ENCODE data around the gene MAST4.
A peak's percentile ranks its signal among the peaks of the same experiment; 100 is the strongest.

The MAST4 gene

DNA sequence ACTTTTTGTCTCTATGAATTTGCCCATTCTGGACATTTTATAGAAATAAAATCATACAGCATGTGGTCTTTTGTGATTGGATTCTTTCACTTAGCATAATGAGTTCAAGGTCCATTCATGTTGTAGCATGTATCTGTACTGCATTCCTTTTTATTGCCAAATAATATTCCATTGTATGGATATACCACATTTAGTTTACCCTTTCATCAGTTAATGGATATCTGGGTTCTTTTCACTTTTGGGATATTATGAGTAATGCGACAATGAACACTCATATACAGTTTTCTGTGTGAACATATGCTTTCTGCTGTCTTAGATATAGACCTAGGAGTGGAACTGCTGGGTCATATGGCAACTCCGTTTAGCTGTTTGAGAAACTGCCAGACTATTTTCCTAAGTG is 41.3 kb upstream of the MAST4 start:
- Histone ChIP-seq H3K4me3 (ENCODE audit: low read depth, low read length) (no peak overlapping the region), H3K27ac (ENCODE audit: extremely low read depth, low read depth, low read length) (no peak overlapping the region), H3K4me1 (ENCODE audit: control insufficient read depth, insufficient read depth, low read length) (no peaks in the 10 kb centered on the region), H3K9me3 (ENCODE audit: control insufficient read depth, insufficient read depth, low read depth, low read length) (no peaks in the 10 kb centered on the region; the same call in 1 of the 2 replicates), H3K36me3 (ENCODE audit: control insufficient read depth in 2 of 2, insufficient read depth in 1 of 2, low read length in 2 of 2) (no peaks in the 10 kb centered on the region)
- ChIA-PET CTCF (no interaction called here), POLR2A (no interaction called here)
- peak; percentile 40 for TF ChIP-seq SETDB1 (IDR thresholded peaks at IDR 0.05; ENCODE audit: insufficient read length, low read length)
- TF ChIP-seq ZNF146 (tag by site-specific recombination; IDR thresholded peaks at IDR 0.05) = peak; percentile 37; the same call in 1 of the 2 replicates
- TF ChIP-seq YY1 (tag by site-specific recombination; IDR thresholded peaks at IDR 0.05) = no peak

DNA sequence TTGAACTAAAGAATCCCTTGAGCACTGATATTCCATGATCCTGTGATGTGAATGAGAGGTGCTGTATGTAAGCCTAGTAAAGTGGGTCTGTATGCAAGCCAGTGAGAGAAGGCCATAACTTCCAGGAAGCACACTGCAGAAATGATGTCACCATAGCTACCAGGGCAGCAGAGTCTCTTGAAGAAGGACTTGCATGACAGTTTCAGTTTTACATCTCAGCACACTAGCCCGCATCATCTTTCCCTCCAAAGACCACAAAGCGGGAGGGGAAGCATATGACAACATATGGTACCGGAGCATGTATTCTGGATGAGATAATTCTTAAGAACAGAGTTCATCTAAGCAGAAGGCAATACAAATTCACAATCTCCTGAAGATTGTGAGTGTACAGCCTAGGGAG is 37.6 kb upstream of the MAST4 start:
- Histone ChIP-seq H3K36me3 (ENCODE audit: control insufficient read depth in 2 of 2, insufficient read depth in 1 of 2, low read length in 2 of 2) (no peaks in the 10 kb centered on the region), H3K4me3 (ENCODE audit: low read depth, low read length) (no peak overlapping the region), H3K4me1 (ENCODE audit: control insufficient read depth, insufficient read depth, low read length) (no peaks in the 10 kb centered on the region), H3K9me3 (ENCODE audit: control insufficient read depth, insufficient read depth, low read depth, low read length) (no peaks in the 10 kb centered on the region; the same call in 1 of the 2 replicates), H3K27ac (ENCODE audit: extremely low read depth, low read depth, low read length) (no peak overlapping the region)
- POLR2A ChIA-PET = no interaction called here
- TF ChIP-seq, protein P1, sequence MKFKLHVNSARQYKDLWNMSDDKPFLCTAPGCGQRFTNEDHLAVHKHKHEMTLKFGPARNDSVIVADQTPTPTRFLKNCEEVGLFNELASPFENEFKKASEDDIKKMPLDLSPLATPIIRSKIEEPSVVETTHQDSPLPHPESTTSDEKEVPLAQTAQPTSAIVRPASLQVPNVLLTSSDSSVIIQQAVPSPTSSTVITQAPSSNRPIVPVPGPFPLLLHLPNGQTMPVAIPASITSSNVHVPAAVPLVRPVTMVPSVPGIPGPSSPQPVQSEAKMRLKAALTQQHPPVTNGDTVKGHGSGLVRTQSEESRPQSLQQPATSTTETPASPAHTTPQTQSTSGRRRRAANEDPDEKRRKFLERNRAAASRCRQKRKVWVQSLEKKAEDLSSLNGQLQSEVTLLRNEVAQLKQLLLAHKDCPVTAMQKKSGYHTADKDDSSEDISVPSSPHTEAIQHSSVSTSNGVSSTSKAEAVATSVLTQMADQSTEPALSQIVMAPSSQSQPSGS (tag by site-specific recombination; IDR thresholded peaks at IDR 0.05; ENCODE audit: low read depth) = peak; percentile 48
- no peak for TF ChIP-seq ZNF658 (tag by site-specific recombination; IDR thresholded peaks at IDR 0.05)
- CTCF ChIA-PET = no interaction called here

DNA sequence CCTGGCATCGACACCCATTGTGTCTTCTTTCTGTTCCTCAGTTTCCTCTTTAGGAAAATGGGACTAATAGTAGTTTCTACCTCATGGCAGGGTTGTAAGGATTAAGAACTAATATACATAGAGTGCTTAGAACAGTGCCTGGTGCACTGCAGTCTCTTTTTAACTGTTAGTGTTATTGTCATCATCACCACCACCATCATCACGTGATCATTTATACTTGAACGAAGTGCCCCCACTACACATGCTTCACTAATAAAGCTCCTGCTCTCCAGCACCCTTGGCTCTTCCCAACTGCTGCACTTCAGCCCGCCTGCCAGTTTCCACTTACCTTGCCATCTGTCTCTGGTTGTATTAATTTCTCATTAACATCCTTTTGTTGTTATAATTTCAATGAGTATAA is 35.8 kb upstream of the MAST4 start:
- Histone ChIP-seq H3K4me3 (ENCODE audit: low read depth, low read length) (no peak overlapping the region), H3K27ac (ENCODE audit: extremely low read depth, low read depth, low read length) (no peak overlapping the region), H3K36me3 (ENCODE audit: control insufficient read depth in 2 of 2, insufficient read depth in 1 of 2, low read length in 2 of 2) (no peaks in the 10 kb centered on the region), H3K4me1 (ENCODE audit: control insufficient read depth, insufficient read depth, low read length) (no peaks in the 10 kb centered on the region), H3K9me3 (ENCODE audit: control insufficient read depth, insufficient read depth, low read depth, low read length) (no peaks in the 10 kb centered on the region)
- POLR2A ChIA-PET = no interaction called here
- TF ChIP-seq, protein P2, sequence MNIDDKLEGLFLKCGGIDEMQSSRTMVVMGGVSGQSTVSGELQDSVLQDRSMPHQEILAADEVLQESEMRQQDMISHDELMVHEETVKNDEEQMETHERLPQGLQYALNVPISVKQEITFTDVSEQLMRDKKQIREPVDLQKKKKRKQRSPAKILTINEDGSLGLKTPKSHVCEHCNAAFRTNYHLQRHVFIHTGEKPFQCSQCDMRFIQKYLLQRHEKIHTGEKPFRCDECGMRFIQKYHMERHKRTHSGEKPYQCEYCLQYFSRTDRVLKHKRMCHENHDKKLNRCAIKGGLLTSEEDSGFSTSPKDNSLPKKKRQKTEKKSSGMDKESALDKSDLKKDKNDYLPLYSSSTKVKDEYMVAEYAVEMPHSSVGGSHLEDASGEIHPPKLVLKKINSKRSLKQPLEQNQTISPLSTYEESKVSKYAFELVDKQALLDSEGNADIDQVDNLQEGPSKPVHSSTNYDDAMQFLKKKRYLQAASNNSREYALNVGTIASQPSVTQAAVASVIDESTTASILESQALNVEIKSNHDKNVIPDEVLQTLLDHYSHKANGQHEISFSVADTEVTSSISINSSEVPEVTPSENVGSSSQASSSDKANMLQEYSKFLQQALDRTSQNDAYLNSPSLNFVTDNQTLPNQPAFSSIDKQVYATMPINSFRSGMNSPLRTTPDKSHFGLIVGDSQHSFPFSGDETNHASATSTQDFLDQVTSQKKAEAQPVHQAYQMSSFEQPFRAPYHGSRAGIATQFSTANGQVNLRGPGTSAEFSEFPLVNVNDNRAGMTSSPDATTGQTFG (tag by site-specific recombination; IDR thresholded peaks at IDR 0.05; ENCODE audit: borderline replicate concordance) = no peak
- TF ChIP-seq EGR2 (tag by site-specific recombination; IDR thresholded peaks at IDR 0.05; ENCODE audit: low read depth) = no peak
- no peak for TF ChIP-seq BCL11B (tag by site-specific recombination; IDR thresholded peaks at IDR 0.05; ENCODE audit: low read depth)
- no peak for TF ChIP-seq ZBTB10 (tag by site-specific recombination; IDR thresholded peaks at IDR 0.05)
- no peak for TF ChIP-seq ZNF335 (tag by site-specific recombination; conservative IDR thresholded peaks at IDR 0.05)
- TF ChIP-seq ZSCAN16 (tag by site-specific recombination; IDR thresholded peaks at IDR 0.05) = no peak
- no peak for TF ChIP-seq ZNF292 (tag by site-specific recombination; IDR thresholded peaks at IDR 0.05; ENCODE audit: borderline replicate concordance, low read depth)
- no peak for TF ChIP-seq ZNF394 (tag by site-specific recombination; IDR thresholded peaks at IDR 0.05; ENCODE audit: borderline replicate concordance)
- TF ChIP-seq ZBTB17 (tag by site-specific recombination; IDR thresholded peaks at IDR 0.05) = no peak
- TF ChIP-seq ZXDB (tag by site-specific recombination; IDR thresholded peaks at IDR 0.05) = no peak
- no peak for TF ChIP-seq ZNF311 (tag by site-specific recombination; IDR thresholded peaks at IDR 0.05; ENCODE audit: borderline replicate concordance)
- no peak for TF ChIP-seq ZNF558 (tag by site-specific recombination; IDR thresholded peaks at IDR 0.05)
- no peak for TF ChIP-seq ZNF24 (tag by site-specific recombination; IDR thresholded peaks at IDR 0.05)
- CTCF ChIA-PET = interaction anchor here (0.6 kb wide), 1 partner anchor 239 kb away, joined by 5 read pairs; no protein-coding TSS in a partner anchor
